GM12801 (cell line): Measurements from ENCODE around the gene TFAP2D.

Source experiments
- TF ChIP-seq, protein P1 (sequence below): IDR thresholded peaks from one replicate; pipeline ENCODE4 v1.5.1; 2011; ENCODE audit warnings: control low read depth; ENCODE audit not compliant: insufficient read length; ENCODE audit errors: extremely low read depth

The TFAP2D gene

DNA sequence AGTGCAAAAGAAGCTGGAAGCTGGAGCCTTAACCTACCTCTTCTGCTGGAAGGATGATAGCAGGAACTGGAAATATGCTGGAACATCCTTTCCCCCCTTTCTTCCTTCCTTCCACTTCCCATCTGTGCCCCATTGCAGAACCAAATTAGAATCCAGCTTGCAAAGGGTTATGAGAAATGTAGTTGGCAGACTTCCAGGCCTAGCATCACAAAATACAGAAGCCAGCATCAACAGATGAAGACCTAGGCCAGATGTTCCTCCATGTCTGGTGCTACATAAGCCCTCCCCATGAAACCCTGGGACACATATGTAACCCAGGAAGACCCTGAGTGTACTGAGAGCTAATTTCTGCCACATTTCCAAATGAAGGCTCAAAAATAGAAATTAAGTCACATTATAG is 65.4 kb downstream of the TFAP2D start:
- TF ChIP-seq, protein P1, sequence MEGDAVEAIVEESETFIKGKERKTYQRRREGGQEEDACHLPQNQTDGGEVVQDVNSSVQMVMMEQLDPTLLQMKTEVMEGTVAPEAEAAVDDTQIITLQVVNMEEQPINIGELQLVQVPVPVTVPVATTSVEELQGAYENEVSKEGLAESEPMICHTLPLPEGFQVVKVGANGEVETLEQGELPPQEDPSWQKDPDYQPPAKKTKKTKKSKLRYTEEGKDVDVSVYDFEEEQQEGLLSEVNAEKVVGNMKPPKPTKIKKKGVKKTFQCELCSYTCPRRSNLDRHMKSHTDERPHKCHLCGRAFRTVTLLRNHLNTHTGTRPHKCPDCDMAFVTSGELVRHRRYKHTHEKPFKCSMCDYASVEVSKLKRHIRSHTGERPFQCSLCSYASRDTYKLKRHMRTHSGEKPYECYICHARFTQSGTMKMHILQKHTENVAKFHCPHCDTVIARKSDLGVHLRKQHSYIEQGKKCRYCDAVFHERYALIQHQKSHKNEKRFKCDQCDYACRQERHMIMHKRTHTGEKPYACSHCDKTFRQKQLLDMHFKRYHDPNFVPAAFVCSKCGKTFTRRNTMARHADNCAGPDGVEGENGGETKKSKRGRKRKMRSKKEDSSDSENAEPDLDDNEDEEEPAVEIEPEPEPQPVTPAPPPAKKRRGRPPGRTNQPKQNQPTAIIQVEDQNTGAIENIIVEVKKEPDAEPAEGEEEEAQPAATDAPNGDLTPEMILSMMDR = no peak

DNA sequence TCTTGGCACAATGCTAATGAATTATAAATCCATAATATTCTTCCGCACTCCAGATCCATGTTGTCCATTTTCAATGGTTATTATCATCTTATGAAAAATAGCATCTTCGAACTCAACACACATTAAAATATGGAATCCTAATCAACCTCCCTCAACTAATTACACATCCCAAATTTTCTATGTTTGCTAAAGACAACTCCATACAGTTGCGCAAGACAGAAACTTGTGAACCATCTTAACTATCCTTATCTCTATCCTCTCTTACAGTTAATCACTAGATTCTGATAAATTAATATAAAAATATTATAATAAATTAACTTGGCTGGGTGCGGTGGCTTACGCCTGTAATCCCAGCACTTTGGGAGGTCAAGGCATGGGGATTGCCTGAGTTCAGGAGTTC is 67.1 kb downstream of the TFAP2D start:
- TF ChIP-seq, protein P1 = no peak

DNA sequence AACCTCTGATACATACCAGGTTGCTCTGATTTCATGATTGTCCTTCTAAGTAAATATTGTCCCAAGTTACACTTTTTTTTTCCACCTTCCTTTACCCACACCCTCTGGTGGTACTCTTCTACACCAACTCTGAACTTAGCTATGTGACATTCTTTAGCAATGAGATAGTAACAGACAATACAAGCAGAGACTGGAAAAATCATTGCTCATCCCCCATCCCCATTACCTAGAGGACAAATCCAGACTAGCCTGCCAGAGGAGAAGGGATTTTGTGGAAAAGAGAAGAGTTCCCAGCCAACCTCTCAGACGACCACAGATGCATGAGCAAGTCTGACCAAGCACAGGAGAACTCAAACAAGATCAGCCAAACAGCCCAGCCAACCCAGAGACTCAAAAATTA is 72.6 kb downstream of the TFAP2D start:
- TF ChIP-seq, protein P1 = no peak

DNA sequence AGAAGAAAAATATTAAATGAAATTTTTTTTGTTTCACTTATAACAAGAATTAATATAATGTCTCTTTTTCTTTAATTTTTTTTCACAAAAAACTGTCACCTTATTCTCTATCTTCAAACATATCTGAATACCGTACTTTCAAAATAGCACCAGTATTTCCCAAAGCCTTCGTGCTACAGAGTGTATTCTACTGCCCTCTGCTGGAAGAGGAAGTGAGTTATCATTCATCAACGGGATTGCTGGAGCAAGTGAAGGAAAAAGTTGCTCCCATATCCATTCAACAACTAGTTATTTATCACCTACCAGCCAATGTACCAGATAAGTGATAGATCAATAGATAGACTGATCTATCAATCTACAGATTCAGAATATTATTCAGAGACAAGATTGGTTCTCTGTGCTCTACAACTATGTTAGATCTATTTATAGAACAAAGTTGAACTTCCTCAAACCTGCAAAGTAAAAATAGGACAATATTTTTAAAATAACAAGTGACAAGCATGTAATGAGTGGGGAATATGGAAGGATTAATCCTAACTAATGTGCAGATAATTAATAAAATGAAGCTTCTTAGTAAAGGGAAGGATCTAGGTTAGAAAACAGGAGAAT is 78.7 kb downstream of the TFAP2D start:
- TF ChIP-seq, protein P1 = no peak

DNA sequence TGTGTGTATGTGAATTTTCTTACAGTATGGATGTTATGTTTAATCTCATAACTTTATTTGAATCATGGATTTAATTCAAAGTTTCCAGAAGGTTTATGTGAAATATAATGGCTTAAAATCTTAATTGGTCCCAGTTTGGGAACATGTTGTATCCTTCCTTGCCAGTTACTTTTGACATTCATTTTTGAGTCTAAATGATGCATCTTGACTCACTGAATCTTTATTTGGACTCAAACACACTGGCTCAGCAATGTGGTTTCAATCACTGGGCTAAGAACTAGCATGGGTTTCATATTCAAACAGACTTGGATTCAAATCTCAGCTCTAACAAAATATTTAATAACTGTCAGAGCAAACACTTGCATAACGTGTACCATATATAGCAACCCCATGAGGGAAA is 79.4 kb downstream of the TFAP2D start:
- TF ChIP-seq, protein P1 = no peak

DNA sequence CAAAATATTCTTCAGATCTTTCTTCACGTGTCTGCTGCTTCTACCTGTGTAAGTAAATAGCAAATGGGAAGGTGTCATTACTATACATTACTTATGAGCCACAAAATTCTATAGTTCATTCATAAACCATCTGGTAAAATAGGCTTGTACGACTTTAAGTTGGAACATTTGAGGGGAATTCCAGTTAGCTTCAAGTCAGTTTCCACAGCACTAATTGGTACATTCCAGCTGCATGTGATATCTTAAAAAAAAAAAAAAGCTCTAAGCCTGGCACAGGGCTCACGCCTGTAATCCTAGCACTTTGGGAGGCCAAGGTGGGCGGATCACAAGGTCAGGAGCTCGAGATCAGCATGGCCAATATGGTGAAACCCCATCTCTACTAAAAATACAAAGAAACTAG is 82.2 kb downstream of the TFAP2D start:
- TF ChIP-seq, protein P1 = no peak

DNA sequence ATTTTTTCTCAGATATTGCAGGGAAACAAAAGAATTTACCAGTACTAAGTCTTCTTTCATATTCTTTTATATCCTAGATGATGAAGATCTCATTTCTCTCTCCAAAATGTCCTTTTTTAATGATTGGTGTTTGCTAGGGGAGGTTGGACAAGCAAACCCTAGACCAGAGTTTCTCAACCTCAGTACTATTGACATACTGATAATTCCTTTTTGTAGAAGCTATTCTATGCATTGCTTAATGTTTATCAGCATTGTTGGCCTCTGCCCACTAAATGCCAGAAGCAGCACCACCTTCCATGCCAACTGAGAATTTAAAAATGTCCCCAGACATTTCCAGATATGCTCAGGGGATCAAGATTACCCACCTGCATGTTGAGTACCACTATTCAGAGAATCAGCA is 91.0 kb downstream of the TFAP2D start:
- TF ChIP-seq, protein P1 = no peak

DNA sequence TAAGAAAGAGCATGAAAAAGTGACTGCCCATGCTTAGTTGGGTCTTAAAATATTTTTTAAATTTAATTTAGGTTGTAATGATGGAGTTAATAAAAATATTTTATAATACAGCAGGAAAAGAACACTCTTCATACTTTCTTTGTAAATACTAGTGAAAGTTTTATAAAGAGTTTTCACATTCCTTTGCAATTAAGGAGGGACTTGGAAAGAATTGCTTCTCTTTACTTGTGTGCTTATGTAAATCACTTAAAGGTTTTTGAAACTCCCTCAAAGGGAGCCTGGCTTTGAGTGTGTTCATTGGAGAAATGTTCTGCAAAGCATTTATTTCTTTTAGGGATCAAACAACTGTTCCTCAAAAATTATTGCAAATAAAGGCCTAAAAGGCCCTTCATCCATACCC is 93.7 kb downstream of the TFAP2D start:
- TF ChIP-seq, protein P1 = no peak
